HepG2 (cell line): ENCODE results near the gene PXDC1. TPM values are rescaled to one million over a fixed set of nuclear protein-coding genes. Genes with fewer than 3 reads are reported as not detected.

Experiments
- ATAC-seq: fragments of 200-7000 bp; cut with Tn5 transposase; 3 replicates; pipeline ENCODE4 v1.9.1; 2020; ENCODE audit warnings: mild to moderate bottlenecking, moderate library complexity
- BruUV-seq: library from RNA; stranded (reverse); fragments of 400-500 nt; replicated peaks from 2 replicates; lab custom pipeline; 2021; lab: Mats Ljungman, UMichigan
- CTCF ChIA-PET: fragments of 300-600 bp; formaldehyde crosslinking; extraction: SDS; loops from one replicate; lab custom pipeline; 2021; ENCODE audit warnings: low total read pairs, inconsistent platforms, low intra/inter-chr PET ratio; lab: Yijun Ruan, JAX
- POLR2A ChIA-PET: fragments of 350-600 bp; sonication (Branson Sonifier 250); formaldehyde crosslinking; loops from one replicate; lab custom pipeline; 2020; ENCODE audit warnings: antibody characterized with exemption, inconsistent platforms; lab: Yijun Ruan, JAX
- DNase-seq: peaks from one replicate; pipeline ENCODE4 v3.0.0-alpha.2; 2015; ENCODE audit warnings: low spot score
- FAIRE-seq: peaks from 3 replicates; lab custom pipeline; 2011; peaks lifted over from hg19 to GRCh38; lab: Jason Lieb, UNC
- H2AFZ ChIP-seq: one replicate; pipeline ENCODE4 v1.6.1; 2011; ENCODE audit warnings: low read length, inconsistent platforms
- H3K27ac ChIP-seq: fragments of 300-600 bp; 3 replicates; pipeline ENCODE4 v1.8.0; 2011; ENCODE audit warnings: mixed run types, mild to moderate bottlenecking, mixed read lengths, low read length, inconsistent platforms; ENCODE audit not compliant: insufficient read depth; ENCODE audit errors: extremely low read length
- H3K27me3 ChIP-seq, 2 experiments: fragments of 200-600 bp in 1 of 2; 2 replicates in 1 of 2; 3 replicates in 1 of 2; pipeline versions ENCODE4 v1.6.0 to v1.8.0; 2011; ENCODE audit warnings: low read length in 2 of 2, mild to moderate bottlenecking in 2 of 2, moderate library complexity in 2 of 2, inconsistent platforms in 1 of 2; ENCODE audit not compliant: insufficient read depth in 2 of 2, control insufficient read depth in 1 of 2
- H3K36me3 ChIP-seq, 2 experiments: fragments of 200-600 bp in 1 of 2; replicated peaks in 1 of 2; 2 replicates in 1 of 2; 3 replicates in 1 of 2; pipeline versions ENCODE4 v1.5.1 to v1.8.0; 2011; ENCODE audit warnings: low read length in 2 of 2, inconsistent platforms in 1 of 2; ENCODE audit not compliant: insufficient read depth in 2 of 2, control insufficient read depth in 1 of 2
- H3K4me1 ChIP-seq: 2 replicates; pipeline ENCODE4 v1.5.1; 2012; ENCODE audit warnings: low read length, inconsistent platforms; ENCODE audit not compliant: insufficient read depth
- H3K4me2 ChIP-seq: 2 replicates; pipeline ENCODE4 v1.6.0; 2011; ENCODE audit warnings: low read depth, low read length, inconsistent platforms
- H3K4me3 ChIP-seq, 3 experiments: fragments of 200-600 bp in 1 of 3; sonication (generic), shearing (Covaris generic) in 1 of 3; replicated peaks in 1 of 3; 2 replicates each; pipeline ENCODE4 v1.5.1; 2011 to 2016; ENCODE audit warnings: low read length in 3 of 3, inconsistent platforms in 2 of 3, low read depth in 2 of 3, mild to moderate bottlenecking in 2 of 3, control low read depth in 1 of 3, mixed read lengths in 1 of 3; ENCODE audit not compliant: insufficient read depth in 1 of 3
- H3K79me2 ChIP-seq: one replicate; pipeline ENCODE4 v1.6.1; 2011; ENCODE audit warnings: low read length, inconsistent platforms; ENCODE audit not compliant: insufficient read depth
- H3K9ac ChIP-seq: 2 replicates; pipeline ENCODE4 v1.6.0; 2011; ENCODE audit warnings: mild to moderate bottlenecking, low read depth, low read length, inconsistent platforms; ENCODE audit not compliant: insufficient read depth
- H3K9me3 ChIP-seq: 2 replicates; pipeline ENCODE4 v1.5.1; 2012; ENCODE audit warnings: mild to moderate bottlenecking, low read length
- H4K20me1 ChIP-seq: 2 replicates; pipeline ENCODE4 v1.6.0; 2011; ENCODE audit warnings: inconsistent platforms, mild to moderate bottlenecking, low read length, moderate library complexity; ENCODE audit not compliant: insufficient read depth
- KLF11 ChIP-seq: IDR thresholded peaks from 2 replicates; pipeline ENCODE4 v1.6.1; 2016; ENCODE audit warnings: missing compliant biosample characterization
- NR2F6 ChIP-seq, 2 experiments: IDR thresholded peaks; 2 replicates each; pipeline ENCODE4 v1.6.1; 2016; ENCODE audit warnings: antibody characterized with exemption in 1 of 2, mild to moderate bottlenecking in 1 of 2
- PAWR ChIP-seq: sonication (generic); formaldehyde crosslinking; IDR thresholded peaks from 2 replicates; pipeline ENCODE4 v1.4.0; 2020; ENCODE audit warnings: missing genetic modification reagents, mild to moderate bottlenecking, borderline replicate concordance
- SNAPC5 ChIP-seq: sonication (generic); formaldehyde crosslinking; IDR thresholded peaks from 2 replicates; pipeline ENCODE4 v1.8.1; 2023; ENCODE audit warnings: mild to moderate bottlenecking, missing genetic modification reagents, borderline replicate concordance
- ZHX1 ChIP-seq: sonication (generic); formaldehyde crosslinking; IDR thresholded peaks from 2 replicates; pipeline ENCODE4 v1.8.1; 2022; ENCODE audit warnings: low read depth, mild to moderate bottlenecking, missing genetic modification reagents
- WGBS: methylation state at CpG from one replicate; pipeline ENCODE4 v1.1.6; 2017; ENCODE audit warnings: low lambda C conversion rate; 5-methylcytosine and 5-hydroxymethylcytosine counted together
- in situ Hi-C: cut with HindIII; loops from 2 replicates; pipeline ENCODE4 v1.10.0; 2017; ENCODE audit warnings: low pct_unique_long_range_greater_than_20kb; ENCODE audit not compliant: extremely low pct_ligation_motif_present
- intact Hi-C: fragments of 100-400 bp; cut with micrococcal nuclease; formaldehyde crosslinking; loops from one replicate; pipeline ENCODE4 v1.10.0; 2022; ENCODE audit not compliant: unreplicated experiment
- polyA plus RNA-seq, 8 experiments: library from polyadenylated mRNA; depleted of rRNA in 3 of 8; stranded (reverse) in 7 of 8; unstranded in 1 of 8; fragments of >200 nt; fragmentation: Illumina TruSeq in 4 of 8; extraction: Trizol in 4 of 8; gene quantifications; 2 replicates each; pipeline versions ENCODE4 v1.2.1 to v1.2.3, GENCODE V29; 2011 to 2016; ENCODE audit warnings: low read depth in 4 of 8, missing spikeins in 1 of 8, mixed read lengths in 1 of 8; ENCODE audit not compliant: insufficient read depth in 1 of 8
- total RNA-seq, 5 experiments: library from RNA; depleted of rRNA; stranded (reverse); fragments of >200 nt; fragmentation: Illumina TruSeq; extraction: Trizol; gene quantifications; 2 replicates each; pipeline ENCODE4 v1.2.3, GENCODE V29; 2016; ENCODE audit warnings: low read depth in 1 of 5

PXDC1 gene
- total and polyA plus RNA-seq, 2 of the 13 experiments (the other 11 are each of a cell fraction or from before 2014, with no cell fraction given) = 32.4 to 34.7 TPM

GRCh38 chr6:3724451-3725144, 26.9 kb downstream of the PXDC1 start:
- in situ Hi-C loops (no loop called here), intact Hi-C loops (no loop called here)
- no TSS peak for BruUV-seq
- Histone ChIP-seq H3K27ac (no peak overlapping the region), H3K9me3 (no peaks in the 10 kb centered on the region), H4K20me1 (peaks cover 20% of the 10 kb centered on the region), H3K36me3 (peaks cover 56 to 79% of the 10 kb centered on the region in 2 experiments), H3K79me2 (no peaks in the 10 kb centered on the region), H3K9ac (no peak overlapping the region), H3K4me3 (no peak overlapping the region), H2AFZ (no peak overlapping the region), H3K4me1 (no peaks in the 10 kb centered on the region), H3K27me3 (no peaks in the 10 kb centered on the region), H3K4me2 (no peak overlapping the region)
- no peak; the same call in none of the 3 replicates for ATAC-seq
- ChIA-PET CTCF (no interaction called here), POLR2A (no interaction called here)
- FAIRE-seq = no peak
- 88% methylated on average over 18 of the region's 22 CpGs for WGBS
- no peak for DNase-seq
- TF ChIP-seq SNAPC5 (CRISPR knock-in tag) (no peak), KLF11 (CRISPR knock-in tag) (no peak), NR2F6 (IDR thresholded peaks at IDR 0.05) (no peak), NR2F6 (CRISPR knock-in tag; IDR thresholded peaks at IDR 0.05) (no peak), PAWR (no peak), ZHX1 (no peak)
